Heart right ventricle (tissue), 16 donors: ENCODE data around the gene SLC27A3. TPM values are rescaled to one million over a fixed set of nuclear protein-coding genes. Genes with fewer than 3 reads are reported as not detected.

Source experiments
- ATAC-seq, 8 donors: fragments of 200-7000 bp; cut with Tn5 transposase; one replicate each; pipeline ENCODE4 v1.9.1; 2020; ENCODE audit warnings: mild to moderate bottlenecking in 8 of 8, moderate library complexity in 8 of 8, moderate number of reproducible peaks in 1 of 8
- DNase-seq, 2 donors: peaks; one replicate each; pipeline ENCODE4 v3.0.0-alpha.2; 2020
- H3K27ac ChIP-seq, 10 donors: fragments of 200-600 bp; sonication (generic) in 2 of 10; one replicate each; pipeline versions ENCODE4 v1.5.0 to v1.8.0; 2020 to 2022; ENCODE audit warnings: mild to moderate bottlenecking in 3 of 10
- H3K27me3 ChIP-seq, 7 donors: fragments of 200-600 bp; one replicate each; pipeline ENCODE4 v1.8.0; 2021 to 2022; ENCODE audit warnings: mild to moderate bottlenecking in 2 of 7
- H3K36me3 ChIP-seq, 9 donors: fragments of 200-600 bp; sonication (generic) in 1 of 9; one replicate each; pipeline versions ENCODE4 v1.5.0 to v1.8.0; 2020 to 2022; ENCODE audit warnings: mild to moderate bottlenecking in 2 of 9
- H3K4me1 ChIP-seq, 9 donors: fragments of 200-600 bp; sonication (generic) in 1 of 9; one replicate each; pipeline versions ENCODE4 v1.5.0 to v1.8.0; 2020 to 2022; ENCODE audit warnings: mild to moderate bottlenecking in 4 of 9
- H3K4me3 ChIP-seq, 10 donors: fragments of 200-600 bp; sonication (generic) in 2 of 10; one replicate each; pipeline versions ENCODE4 v1.5.0 to v1.8.0; 2020 to 2022; ENCODE audit warnings: mild to moderate bottlenecking in 7 of 10, moderate library complexity in 2 of 10
- H3K9me3 ChIP-seq, 11 donors: fragments of 200-600 bp in 10 of 11; sonication (generic) in 2 of 11; one replicate each; pipeline versions ENCODE4 v1.5.0 to v1.8.0; 2013 to 2022; ENCODE audit warnings: mild to moderate bottlenecking in 2 of 11, control low read depth in 1 of 11, moderate library complexity in 1 of 11
- CTCF ChIP-seq, 9 donors: fragments of 200-600 bp; sonication (generic) in 2 of 9; IDR thresholded peaks; one replicate each; pipeline versions ENCODE4 v1.5.0 to v1.8.0; 2021 to 2022; ENCODE audit warnings: antibody characterized with exemption in 9 of 9, mild to moderate bottlenecking in 5 of 9, moderate library complexity in 1 of 9
- WGBS, 2 donors: extraction: QIAGEN DNeasy Blood & Tissue Kit; methylation state at CpG; one replicate each; pipeline ENCODE4 v1.1.7; 2013; ENCODE audit warnings: inconsistent platforms in 1 of 2; 5-methylcytosine and 5-hydroxymethylcytosine counted together
- intact Hi-C, 10 donors: fragments of 100-400 bp; cut with DNase I; formaldehyde crosslinking; loops; one replicate each; pipeline versions ENCODE4 v1.11.1 to v1.14.2; 2022
- polyA plus RNA-seq, 2 donors: library from polyadenylated mRNA; stranded (reverse); fragments of 200-250 nt; gene quantifications; one replicate each; pipeline ENCODE4 v1.2.3, GENCODE V29; 2013
- total RNA-seq, 10 donors: library from RNA; stranded (reverse); fragmentation: NEBNext Ultra II Directional in 3 of 10; extraction: Animal tissue kit (Norgen Biotek cat#: 25700) in 3 of 10; gene quantifications; one replicate each; pipeline versions ENCODE4 v1.2.1 to v1.2.4, GENCODE V29; 2021 to 2023
- donor health status: Arrhythmogenic right ventricular cardiomyopathy.
- donor health status: ischemic (EF 13 %, LVEDD 7.1; RV severe dilation, severe dysfunction).
- donor health status: healthy with polysubstance abuse.
- donor health status: DM: no; HTN: yes; CAD: no.
- donor health status: DM: no; HTN: no; CAD: no.
- donor health status: ischemic (EF 25% LVEDD 6.9; RV normal size, moderate dysfunction).
- donor health status: ischemic (EF 25% LVEDD 5.7; RV mildly dilated, moderate dysfunction).
- donor health status: healthy.
- donor health status: DM: yes; HTN: yes; CAD: no.
- donor health status: Ischemic cardiomyopathy.
- donor health status: ischemic (EF 35%, LVEDD 5.7; RV mildly dilated, moderate dysfunction).
- donor health status: nonischemic (EF 11% LVEDD 7.7; RV severe dilation, severe dysfunction).
- donor health status: DM: yes; HTN: yes; CAD: no.
- donor health status: PGD.
- donor health status: ischemic (EF 29% LVEDD 5.4; RV normal size, mild dysfunction).
- donor health status: nonischemic (EF 23%, LVEDD 6.1; RV moderate dilation, normal function).

Gene SLC27A3
- total and polyA plus RNA-seq, 12 donors = 5.9 to 43.8 (median 9.2) TPM

GRCh38 chr1:153775458-153776327, 486 bp downstream of the SLC27A3 start:
- intact Hi-C loops = loop anchor here in 1 of 10 donors (2.0 kb wide), 1 partner anchor 21 kb away; no protein-coding TSS in a partner anchor
- peaks cover 0 to 47% (median 7%) of the 10 kb centered on the region in 9 donors for H3K36me3 ChIP-seq
- peak overlapping the region; percentile 72 to 92 (median 86) for H3K27ac ChIP-seq
- H3K4me1 ChIP-seq = peaks cover 27 to 92% (median 76%) of the 10 kb centered on the region in 9 donors
- peak overlapping the region; percentile 54 to 94 (median 85) for H3K4me3 ChIP-seq
- H3K27me3 ChIP-seq = no peaks in the 10 kb centered on the region
- DNase-seq = peak; percentile 71 to 73
- peak in 1 of 9 donors; percentile 7 for TF ChIP-seq CTCF (IDR thresholded peaks at IDR 0.05)
- peak; percentile 23 to 46 (median 36) for ATAC-seq
- no peaks in the 10 kb centered on the region for H3K9me3 ChIP-seq
- 0% methylated on average over 80 to 83 of the region's 83 CpGs for WGBS, 2 donors

- Histone ChIP-seq H3K27ac (peak overlapping the region in 9 of 10 donors; percentile 72 to 92 (median 85)), H3K4me3 (peak overlapping the region; percentile 54 to 94 (median 85)), H3K27me3 (no peaks in the 10 kb centered on the region), H3K4me1 (peaks cover 27 to 85% (median 71%) of the 10 kb centered on the region in 9 donors), H3K9me3 (no peaks in the 10 kb centered on the region), H3K36me3 (peaks cover 0 to 41% (median 7%) of the 10 kb centered on the region in 9 donors)
- no peak for TF ChIP-seq CTCF (IDR thresholded peaks at IDR 0.05)
- ATAC-seq (no peak), DNase-seq (no peak)
- intact Hi-C loops = no loop called here
- WGBS, 2 donors = 51 to 61% methylated on average over 10 of the region's 10 CpGs
Observed at GRCh38 chr1:153776352-153776751, 1.1 kb downstream of the SLC27A3 start.

GRCh38 chr1:153776845-153777370, 1.7 kb downstream of the SLC27A3 start:
- no peak for DNase-seq
- intact Hi-C loops = no loop called here
- WGBS, 2 donors = 81 to 86% methylated on average over 10 of the region's 10 CpGs
- Histone ChIP-seq H3K36me3 (peaks cover 0 to 36% (median 7%) of the 10 kb centered on the region in 9 donors), H3K27ac (no peak overlapping the region), H3K4me3 (peak overlapping the region in 8 of 10 donors; percentile 54 to 94 (median 82)), H3K9me3 (no peaks in the 10 kb centered on the region), H3K4me1 (peaks cover 27 to 79% (median 67%) of the 10 kb centered on the region in 9 donors), H3K27me3 (no peaks in the 10 kb centered on the region)
- ATAC-seq = no peak
- TF ChIP-seq CTCF (IDR thresholded peaks at IDR 0.05) = no peak

GRCh38 chr1:153777648-153778047, 2.4 kb downstream of the SLC27A3 start:
- Histone ChIP-seq H3K4me1 (peaks cover 23 to 78% (median 62%) of the 10 kb centered on the region in 9 donors), H3K9me3 (no peaks in the 10 kb centered on the region), H3K4me3 (peak overlapping the region in 1 of 10 donors; percentile 86), H3K27me3 (no peaks in the 10 kb centered on the region), H3K36me3 (peaks cover 0 to 28% (median under 1%) of the 10 kb centered on the region in 9 donors), H3K27ac (no peak overlapping the region)
- intact Hi-C loops = no loop called here
- TF ChIP-seq CTCF (IDR thresholded peaks at IDR 0.05) = no peak
- DNase-seq (no peak), ATAC-seq (peak in 2 of 8 donors; percentile 14)
- 45 to 47% methylated on average over 7 of the region's 7 CpGs for WGBS, 2 donors
